HepG2 (cell line): ENCODE measurements around the gene WBP1. TPM values are rescaled to one million over a fixed set of nuclear protein-coding genes. Genes with fewer than 3 reads are reported as not detected.

Source experiments
- AKAP8 ChIP-seq: sonication (generic); formaldehyde crosslinking; IDR thresholded peaks from 2 replicates; pipeline ENCODE4 v1.5.1; 2020; ENCODE audit warnings: mild to moderate bottlenecking, missing genetic modification reagents
- ARNT2 ChIP-seq: sonication (generic); formaldehyde crosslinking; IDR thresholded peaks from 2 replicates; pipeline ENCODE4 v1.8.0; 2022; ENCODE audit warnings: mild to moderate bottlenecking, low read depth, missing genetic modification reagents, moderate library complexity
- ARNTL ChIP-seq: sonication (generic); formaldehyde crosslinking; IDR thresholded peaks from 2 replicates; pipeline ENCODE4 v1.4.0; 2020; ENCODE audit warnings: mild to moderate bottlenecking, missing genetic modification reagents
- CBFB ChIP-seq: sonication (generic); formaldehyde crosslinking; IDR thresholded peaks from 2 replicates; pipeline ENCODE4 v1.4.0; 2020; ENCODE audit warnings: missing genetic modification reagents
- DNMT1 ChIP-seq: sonication (generic); formaldehyde crosslinking; IDR thresholded peaks from 2 replicates; pipeline ENCODE4 v1.5.1; 2020; ENCODE audit warnings: mild to moderate bottlenecking, missing genetic modification reagents
- HDAC2 ChIP-seq: sonication (generic); formaldehyde crosslinking; IDR thresholded peaks from 2 replicates; pipeline ENCODE4 v1.4.0; 2020; ENCODE audit warnings: missing genetic modification reagents
- HMGA1 ChIP-seq: sonication (generic); formaldehyde crosslinking; conservative IDR thresholded peaks from 2 replicates; pipeline ENCODE4 v1.4.0; 2020; ENCODE audit warnings: missing genetic modification reagents
- HNRNPK ChIP-seq: fragments of 200-400 bp; formaldehyde crosslinking; IDR thresholded peaks from 2 replicates; pipeline ENCODE4 v1.6.1; 2018; ENCODE audit warnings: low read length, low read depth, moderate library complexity, mild to moderate bottlenecking; ENCODE audit not compliant: poor library complexity, severe bottlenecking
- JUND ChIP-seq: sonication (generic); formaldehyde crosslinking; IDR thresholded peaks from 2 replicates; pipeline ENCODE4 v1.8.0; 2022; ENCODE audit warnings: mild to moderate bottlenecking, missing genetic modification reagents
- KLF13 ChIP-seq: sonication (generic); formaldehyde crosslinking; IDR thresholded peaks from 2 replicates; pipeline ENCODE4 v1.4.0; 2020; ENCODE audit warnings: mild to moderate bottlenecking, missing genetic modification reagents
- NFAT5 ChIP-seq: sonication (generic); formaldehyde crosslinking; IDR thresholded peaks from 2 replicates; pipeline ENCODE4 v1.4.0; 2020; ENCODE audit warnings: missing genetic modification reagents
- NFYC ChIP-seq: IDR thresholded peaks from 2 replicates; pipeline ENCODE4 v1.6.1; 2016; ENCODE audit warnings: missing genetic modification reagents, missing compliant biosample characterization
- RCOR2 ChIP-seq: IDR thresholded peaks from 2 replicates; pipeline ENCODE4 v1.6.1; 2016; ENCODE audit warnings: missing biosample characterization, missing genetic modification reagents
- SKI ChIP-seq: fragments of 450-650 bp; IDR thresholded peaks from one replicate; pipeline ENCODE4 v1.6.1; 2018; ENCODE audit warnings: mild to moderate bottlenecking; ENCODE audit not compliant: partially characterized antibody
- ZFP36L1 ChIP-seq: sonication (generic); formaldehyde crosslinking; IDR thresholded peaks from 2 replicates; pipeline ENCODE4 v1.8.0; 2022; ENCODE audit warnings: mild to moderate bottlenecking, missing genetic modification reagents, moderate library complexity
- ZNF367 ChIP-seq: sonication (generic); formaldehyde crosslinking; IDR thresholded peaks from 2 replicates; pipeline ENCODE4 v1.4.0; 2020; ENCODE audit warnings: missing genetic modification reagents, borderline replicate concordance
- ZNF607 ChIP-seq: sonication (generic); formaldehyde crosslinking; IDR thresholded peaks from 2 replicates; pipeline ENCODE4 v1.5.1; 2020; ENCODE audit warnings: missing genetic modification reagents, mild to moderate bottlenecking, borderline replicate concordance
- ZNF713 ChIP-seq: sonication (generic); formaldehyde crosslinking; IDR thresholded peaks from 2 replicates; pipeline ENCODE4 v1.4.0; 2020; ENCODE audit warnings: mild to moderate bottlenecking, missing genetic modification reagents
- ZNF891 ChIP-seq: sonication (generic); formaldehyde crosslinking; IDR thresholded peaks from 2 replicates; pipeline ENCODE4 v1.5.0; 2020; ENCODE audit warnings: mild to moderate bottlenecking, missing genetic modification reagents
- ZZZ3 ChIP-seq: sonication (generic); formaldehyde crosslinking; IDR thresholded peaks from 2 replicates; pipeline ENCODE4 v1.4.0; 2020; ENCODE audit warnings: missing genetic modification reagents, mild to moderate bottlenecking, borderline replicate concordance
- polyA plus RNA-seq, 8 experiments: library from polyadenylated mRNA; depleted of rRNA in 3 of 8; stranded (reverse) in 7 of 8; unstranded in 1 of 8; fragments of >200 nt; fragmentation: Illumina TruSeq in 4 of 8; extraction: Trizol in 4 of 8; gene quantifications; 2 replicates each; pipeline versions ENCODE4 v1.2.1 to v1.2.3, GENCODE V29; 2011 to 2016; ENCODE audit warnings: low read depth in 4 of 8, missing spikeins in 1 of 8, mixed read lengths in 1 of 8; ENCODE audit not compliant: insufficient read depth in 1 of 8
- total RNA-seq, 5 experiments: library from RNA; depleted of rRNA; stranded (reverse); fragments of >200 nt; fragmentation: Illumina TruSeq; extraction: Trizol; gene quantifications; 2 replicates each; pipeline ENCODE4 v1.2.3, GENCODE V29; 2016; ENCODE audit warnings: low read depth in 1 of 5
- TF ChIP-seq, protein P1 (sequence below): conservative IDR thresholded peaks from 2 replicates; pipeline ENCODE4 v1.6.1; 2018; ENCODE audit warnings: missing genetic modification reagents
- TF ChIP-seq, protein P2 (sequence below): sonication (generic); formaldehyde crosslinking; IDR thresholded peaks from 2 replicates; pipeline ENCODE4 v1.5.1; 2020; ENCODE audit warnings: mild to moderate bottlenecking, missing genetic modification reagents

WBP1 gene
- total and polyA plus RNA-seq, 2 of the 13 experiments (the other 11 are each of a cell fraction or from before 2014, with no cell fraction given): 38.8 to 85.7 TPM

GRCh38 chr2:74421221-74421870, 36.9 kb upstream of the WBP1 start, which contains the start of the genes C2orf81 and WDR54 (continued):
- 0 out of 2 replicates have a peak, but pooled peaks have one; percentile 54 for TF ChIP-seq NFAT5
- no peak for TF ChIP-seq ZNF367 (CRISPR knock-in tag)
- no peak for TF ChIP-seq SKI
- TF ChIP-seq CBFB (CRISPR knock-in tag): peak; percentile 19; the same call in 1 of the 2 replicates
- TF ChIP-seq, protein P1, sequence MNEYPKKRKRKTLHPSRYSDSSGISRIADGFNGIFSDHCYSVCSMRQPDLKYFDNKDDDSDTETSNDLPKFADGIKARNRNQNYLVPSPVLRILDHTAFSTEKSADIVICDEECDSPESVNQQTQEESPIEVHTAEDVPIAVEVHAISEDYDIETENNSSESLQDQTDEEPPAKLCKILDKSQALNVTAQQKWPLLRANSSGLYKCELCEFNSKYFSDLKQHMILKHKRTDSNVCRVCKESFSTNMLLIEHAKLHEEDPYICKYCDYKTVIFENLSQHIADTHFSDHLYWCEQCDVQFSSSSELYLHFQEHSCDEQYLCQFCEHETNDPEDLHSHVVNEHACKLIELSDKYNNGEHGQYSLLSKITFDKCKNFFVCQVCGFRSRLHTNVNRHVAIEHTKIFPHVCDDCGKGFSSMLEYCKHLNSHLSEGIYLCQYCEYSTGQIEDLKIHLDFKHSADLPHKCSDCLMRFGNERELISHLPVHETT (CRISPR knock-in tag): no peak
- peak; percentile 61 for TF ChIP-seq ZNF607 (CRISPR knock-in tag)
- TF ChIP-seq DNMT1 (CRISPR knock-in tag): no peak; the same call in 1 of the 2 replicates
- TF ChIP-seq, protein P2, sequence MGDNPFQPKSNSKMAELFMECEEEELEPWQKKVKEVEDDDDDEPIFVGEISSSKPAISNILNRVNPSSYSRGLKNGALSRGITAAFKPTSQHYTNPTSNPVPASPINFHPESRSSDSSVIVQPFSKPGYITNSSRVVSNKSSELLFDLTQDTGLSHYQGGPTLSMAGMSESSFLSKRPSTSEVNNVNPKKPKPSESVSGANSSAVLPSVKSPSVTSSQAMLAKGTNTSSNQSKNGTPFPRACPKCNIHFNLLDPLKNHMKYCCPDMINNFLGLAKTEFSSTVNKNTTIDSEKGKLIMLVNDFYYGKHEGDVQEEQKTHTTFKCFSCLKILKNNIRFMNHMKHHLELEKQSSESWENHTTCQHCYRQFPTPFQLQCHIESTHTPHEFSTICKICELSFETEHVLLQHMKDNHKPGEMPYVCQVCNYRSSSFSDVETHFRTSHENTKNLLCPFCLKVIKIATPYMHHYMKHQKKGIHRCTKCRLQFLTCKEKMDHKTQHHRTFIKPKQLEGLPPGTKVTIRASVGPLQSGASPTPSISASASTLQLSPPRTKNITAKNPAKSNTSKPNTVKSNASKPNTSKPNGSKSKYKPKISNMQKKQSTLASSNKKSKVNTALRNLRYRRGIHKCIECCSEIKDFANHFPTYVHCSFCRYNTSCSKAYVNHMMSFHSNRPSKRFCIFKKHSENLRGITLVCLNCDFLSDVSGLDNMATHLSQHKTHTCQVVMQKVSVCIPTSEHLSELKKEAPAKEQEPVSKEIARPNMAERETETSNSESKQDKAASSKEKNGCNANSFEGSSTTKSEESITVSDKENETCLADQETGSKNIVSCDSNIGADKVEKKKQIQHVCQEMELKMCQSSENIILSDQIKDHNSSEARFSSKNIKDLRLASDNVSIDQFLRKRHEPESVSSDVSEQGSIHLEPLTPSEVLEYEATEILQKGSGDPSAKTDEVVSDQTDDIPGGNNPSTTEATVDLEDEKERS (CRISPR knock-in tag): no peak
- TF ChIP-seq ARNT2 (CRISPR knock-in tag): peak; percentile 91
- no peak for TF ChIP-seq JUND (CRISPR knock-in tag)
- TF ChIP-seq KLF13 (CRISPR knock-in tag): no peak
- TF ChIP-seq ZNF891: 0 out of 2 replicates have a peak, but pooled peaks have one; percentile 22
- no peak for TF ChIP-seq HNRNPK
- no peak for TF ChIP-seq ZNF713 (CRISPR knock-in tag)
- no peak for TF ChIP-seq ZFP36L1
- TF ChIP-seq HMGA1 (CRISPR knock-in tag): no peak
- TF ChIP-seq NFYC: no peak
- TF ChIP-seq AKAP8 (CRISPR knock-in tag): peak; percentile 60; the same call in 1 of the 2 replicates
- TF ChIP-seq ZZZ3 (CRISPR knock-in tag): no peak
- TF ChIP-seq ARNTL (CRISPR knock-in tag): no peak
- TF ChIP-seq RCOR2 (CRISPR knock-in tag): no peak
- TF ChIP-seq HDAC2 (CRISPR knock-in tag): peak; percentile 45; the same call in 1 of the 2 replicates
